Measurements from ENCODE around the gene TTYH2.
A peak's percentile ranks its signal among the peaks of the same experiment; 100 is the strongest.
"Not testable (repeated sequence)": the region's sequence is repeated elsewhere in the genome, so short reads cannot be mapped to it uniquely, and the experiment has no call there.

TTYH2 gene, protein sequence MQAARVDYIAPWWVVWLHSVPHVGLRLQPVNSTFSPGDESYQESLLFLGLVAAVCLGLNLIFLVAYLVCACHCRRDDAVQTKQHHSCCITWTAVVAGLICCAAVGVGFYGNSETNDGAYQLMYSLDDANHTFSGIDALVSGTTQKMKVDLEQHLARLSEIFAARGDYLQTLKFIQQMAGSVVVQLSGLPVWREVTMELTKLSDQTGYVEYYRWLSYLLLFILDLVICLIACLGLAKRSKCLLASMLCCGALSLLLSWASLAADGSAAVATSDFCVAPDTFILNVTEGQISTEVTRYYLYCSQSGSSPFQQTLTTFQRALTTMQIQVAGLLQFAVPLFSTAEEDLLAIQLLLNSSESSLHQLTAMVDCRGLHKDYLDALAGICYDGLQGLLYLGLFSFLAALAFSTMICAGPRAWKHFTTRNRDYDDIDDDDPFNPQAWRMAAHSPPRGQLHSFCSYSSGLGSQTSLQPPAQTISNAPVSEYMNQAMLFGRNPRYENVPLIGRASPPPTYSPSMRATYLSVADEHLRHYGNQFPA

DNA sequence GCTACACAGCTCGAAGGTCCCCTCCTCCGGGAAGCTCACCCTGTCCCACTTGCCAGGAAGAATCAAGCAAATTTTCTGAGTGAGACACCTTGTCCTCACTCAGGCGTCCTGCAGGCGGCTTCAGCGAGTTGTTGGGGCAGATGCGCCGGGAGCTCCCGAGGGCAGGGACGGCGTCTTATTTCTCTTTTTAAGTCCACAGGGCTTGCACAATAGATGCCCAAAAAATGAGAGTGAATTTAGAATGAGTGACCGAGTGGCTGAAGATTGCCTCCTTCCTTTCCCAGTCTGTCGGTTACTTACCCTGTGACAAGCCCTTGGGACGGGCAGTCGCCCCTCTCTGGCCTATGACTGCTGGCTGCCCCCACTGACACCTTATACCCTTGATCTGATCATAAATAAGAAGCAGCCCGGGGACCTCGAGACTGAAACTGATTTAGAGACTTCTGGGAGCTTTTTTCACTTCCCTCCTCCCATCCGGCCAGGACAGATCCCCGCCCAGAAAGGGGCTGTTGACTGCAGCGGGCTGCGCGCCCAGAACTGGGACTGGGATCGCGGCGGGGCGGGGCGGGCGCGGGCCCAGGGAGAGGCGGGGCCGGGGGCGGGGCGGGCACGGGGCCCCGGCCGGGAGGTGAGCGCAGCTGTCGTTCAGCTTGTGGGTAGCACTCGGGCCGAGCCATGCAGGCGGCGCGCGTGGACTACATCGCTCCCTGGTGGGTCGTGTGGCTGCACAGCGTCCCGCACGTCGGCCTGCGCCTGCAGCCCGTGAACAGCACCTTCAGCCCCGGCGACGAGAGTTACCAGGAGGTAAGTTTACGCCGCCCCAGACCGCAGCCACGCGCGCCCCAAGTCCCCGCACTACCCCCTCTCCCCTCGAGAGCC is at the start of gene TTYH2:
TSS of gene TTYH2 (plus strand) at position 659 of the 879 bp plus-strand sequence. CDS start at position 676, 17 bp downstream.
- DNase-seq, result peak; percentile 76

DNA sequence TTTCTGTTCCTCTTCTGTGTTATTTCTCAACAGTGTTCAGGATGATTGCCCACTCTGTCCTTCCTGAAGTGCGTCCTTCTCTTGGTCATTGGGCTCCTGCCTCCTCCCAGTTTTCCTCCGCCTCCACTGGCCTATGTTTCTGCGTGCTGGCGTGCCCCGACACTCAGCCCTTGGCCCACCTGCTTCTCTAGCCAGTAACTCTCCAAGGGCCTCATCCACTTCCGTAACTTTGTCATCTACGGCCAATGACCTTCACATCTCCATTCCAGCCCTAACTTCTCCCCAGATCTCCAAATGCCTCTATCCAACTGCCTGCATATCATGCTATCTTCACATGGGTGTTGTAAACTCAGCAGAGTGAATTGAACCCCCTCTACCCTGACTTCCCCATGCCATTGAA is 49.5 kb upstream of the TTYH2 start:
- no peak for DNase-seq

DNA sequence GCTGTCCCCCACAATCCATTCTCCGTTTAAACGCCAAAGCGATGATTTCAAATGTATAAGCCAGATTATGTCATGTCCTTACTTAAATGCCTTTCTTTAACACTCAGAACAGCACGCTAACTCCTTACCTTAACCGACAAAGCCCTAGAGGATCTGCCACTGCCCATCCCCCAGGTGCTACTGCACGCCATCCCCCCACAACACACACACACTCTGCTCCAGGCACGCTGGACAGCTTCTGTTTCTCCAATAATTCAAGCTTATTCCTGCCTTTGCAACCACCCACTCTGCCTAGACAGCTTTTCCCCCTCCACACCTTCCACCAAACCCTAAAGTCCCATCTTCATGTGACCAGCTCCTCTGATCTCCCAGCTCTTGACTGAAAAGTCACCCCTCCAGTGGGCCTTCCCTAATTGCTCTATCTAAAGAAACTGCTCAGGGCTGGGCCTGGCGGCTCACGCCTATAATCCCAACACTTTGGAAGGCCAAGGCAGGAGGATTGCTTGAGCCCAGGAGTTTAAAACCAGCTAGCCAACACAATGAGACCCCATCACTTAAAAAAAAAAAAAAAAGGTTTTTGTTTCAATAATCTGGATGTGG is 48.8 kb upstream of the TTYH2 start:
- DNase-seq, result no peak

DNA sequence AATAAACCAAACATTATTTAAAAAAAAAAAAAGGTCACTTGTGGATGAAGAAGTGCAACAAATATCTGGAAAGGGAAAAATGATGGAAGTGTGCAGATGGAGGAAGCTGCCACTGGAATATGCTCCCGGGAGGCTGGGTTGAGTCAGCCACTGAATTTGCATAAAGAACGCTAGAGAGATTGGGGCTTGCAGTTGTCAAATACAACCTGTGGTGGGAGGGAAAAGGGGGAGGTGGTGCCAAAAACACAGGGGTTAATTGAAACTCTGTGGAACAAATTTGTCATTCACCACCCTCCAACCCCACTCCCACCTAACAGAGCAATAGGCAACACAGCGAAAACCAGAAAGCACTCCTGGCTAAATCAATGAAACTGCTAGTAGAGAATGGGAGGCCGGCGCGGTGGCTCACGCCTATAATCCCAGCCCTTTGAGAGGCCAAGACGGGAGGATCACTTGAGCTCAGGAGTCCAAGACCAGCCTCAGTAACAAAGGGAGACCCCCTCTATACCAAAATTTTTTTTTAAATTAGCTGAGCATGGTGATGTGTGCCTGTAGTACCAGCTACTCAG is 47.5 kb upstream of the TTYH2 start:
- no peak for DNase-seq

DNA sequence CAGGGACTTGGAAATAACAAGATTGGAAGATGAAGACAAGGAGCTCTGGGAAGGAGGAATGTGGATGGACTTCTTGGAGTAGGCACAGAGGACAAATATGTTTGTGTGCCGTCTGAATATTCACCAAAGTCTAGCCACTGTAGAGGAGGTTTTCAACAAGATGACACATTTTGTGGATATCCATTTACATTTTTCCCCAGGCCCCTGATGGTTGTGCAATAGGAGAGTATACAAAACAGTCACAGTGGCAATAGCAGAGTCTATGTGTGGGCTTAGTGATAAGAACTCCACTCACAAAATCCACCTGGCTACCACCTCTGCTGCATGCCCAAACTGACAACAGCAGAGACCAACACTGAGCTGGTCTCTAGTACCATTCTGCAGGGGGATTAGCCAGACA is 42.4 kb upstream of the TTYH2 start:
- no peak for DNase-seq

DNA sequence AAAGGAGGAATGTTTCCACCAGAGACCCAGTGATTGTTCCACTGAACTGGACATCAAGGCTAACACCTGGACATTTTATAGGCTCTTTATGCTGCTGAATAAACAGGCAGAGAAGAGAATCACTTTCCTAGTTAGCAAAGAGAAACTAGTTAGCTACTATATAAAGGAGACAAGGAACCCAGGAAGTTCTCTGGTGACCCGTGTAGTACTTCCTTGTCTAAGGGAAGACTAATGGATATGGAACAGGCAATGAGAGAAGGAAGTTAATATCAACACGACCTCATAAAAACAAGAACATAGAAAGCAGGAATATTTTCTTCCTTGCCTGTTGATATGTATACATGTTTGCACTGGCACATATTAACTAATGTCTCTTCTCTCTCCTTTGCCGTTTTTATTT is 40.7 kb upstream of the TTYH2 start:
- DNase-seq, result no peak

DNA sequence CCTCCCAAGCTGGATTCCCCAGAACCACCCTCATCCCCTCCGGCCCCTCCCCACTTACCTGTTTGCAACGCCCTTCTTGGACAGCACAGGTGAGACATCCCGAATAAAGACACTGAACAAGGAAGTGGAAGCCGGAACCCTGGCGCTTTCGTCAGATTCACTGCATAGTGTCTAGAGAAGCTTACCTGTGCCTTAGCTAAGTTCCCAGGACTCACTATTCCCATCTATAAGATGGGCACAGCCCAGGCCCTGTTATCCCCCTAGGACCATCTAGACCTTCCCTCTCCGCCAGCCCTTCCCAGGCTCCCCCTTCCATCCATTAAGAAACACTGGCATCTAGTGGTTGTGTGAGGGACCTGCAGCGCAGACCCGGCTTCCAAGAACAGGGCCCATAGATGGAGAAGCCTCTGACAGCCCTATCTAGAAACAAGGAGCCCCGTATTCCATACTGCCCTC is 36.8 kb upstream of the TTYH2 start:
- peak; percentile 65 for DNase-seq

DNA sequence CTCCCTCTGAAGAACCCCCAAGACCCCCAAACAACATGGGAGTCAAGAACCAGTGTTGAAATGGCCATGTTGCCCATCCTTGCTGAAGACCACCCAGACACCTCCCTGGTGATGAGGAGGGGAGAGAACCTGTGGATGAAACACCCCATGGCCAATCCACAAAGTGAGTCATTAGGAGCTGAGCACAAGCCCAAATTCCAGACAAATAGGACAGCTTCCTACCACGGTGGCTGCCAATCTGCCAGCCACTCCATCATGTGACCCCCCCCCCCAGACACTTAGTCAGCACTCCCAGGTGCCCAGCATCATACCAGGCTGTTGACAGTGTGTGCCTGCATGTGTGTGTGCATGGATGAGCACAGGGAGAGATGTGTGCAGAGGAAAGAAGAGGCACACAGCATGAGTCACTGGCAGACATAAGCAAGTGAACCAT is 36.3 kb upstream of the TTYH2 start:
- DNase-seq, result no peak

DNA sequence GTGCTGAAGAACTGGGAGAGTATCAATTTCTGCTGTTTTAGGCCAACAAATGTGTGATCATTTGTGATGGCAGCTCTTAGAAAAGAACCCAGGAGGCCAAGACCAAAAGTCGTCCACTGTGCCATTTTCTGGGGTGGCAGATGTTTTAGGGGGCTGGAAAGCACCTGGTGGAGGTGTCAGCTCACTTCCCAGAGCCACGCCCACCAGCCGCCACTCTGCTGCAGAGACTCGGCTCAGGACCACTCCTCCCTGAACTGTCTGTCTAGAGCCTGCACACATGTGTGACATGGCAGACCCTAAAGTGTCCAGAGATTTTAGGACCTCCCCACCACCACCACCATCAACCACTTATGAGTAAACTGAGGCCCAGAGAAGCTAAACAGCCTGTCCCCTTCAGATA is 33.8 kb upstream of the TTYH2 start:
- no peak for DNase-seq

DNA sequence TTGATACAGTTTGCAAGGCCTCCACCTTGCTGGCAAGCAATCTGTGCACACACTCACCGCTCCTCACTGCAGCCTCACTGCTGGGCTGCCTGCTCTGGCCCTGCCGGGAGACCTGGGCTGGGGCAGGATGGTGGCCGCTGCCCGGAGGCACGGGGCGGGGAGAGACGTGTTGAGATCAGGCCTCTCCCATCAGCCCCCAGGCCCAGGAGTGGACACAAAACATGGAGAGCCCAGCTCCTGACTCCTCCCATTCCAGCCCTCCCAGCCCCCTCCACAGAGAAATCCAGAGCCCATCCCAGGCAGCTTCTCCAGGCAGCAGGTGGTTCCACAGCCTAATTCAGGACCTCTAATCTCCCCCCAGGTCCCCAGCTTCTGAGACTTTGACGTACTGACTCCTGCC is 33.0 kb upstream of the TTYH2 start:
- DNase-seq, result no peak

DNA sequence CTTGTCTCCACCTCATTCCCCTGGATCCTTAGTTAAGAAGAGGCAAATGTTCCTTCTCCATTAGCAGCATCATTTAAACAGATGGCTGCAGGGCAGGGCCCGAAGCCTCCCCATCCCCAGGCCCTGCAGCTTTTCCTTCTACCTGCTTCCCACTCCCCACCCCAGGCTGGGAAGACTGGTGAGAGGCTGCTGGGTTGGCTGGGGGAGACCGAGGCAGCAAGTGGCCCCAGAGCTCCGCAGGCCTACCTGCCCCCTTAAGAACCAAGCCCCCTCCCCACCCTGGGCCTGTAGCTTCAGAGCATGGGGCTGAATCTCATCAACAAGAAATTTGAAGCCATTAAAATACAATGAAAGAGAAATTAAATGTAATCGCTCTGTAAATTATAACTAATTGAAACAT is 32.0 kb upstream of the TTYH2 start:
- no peak for DNase-seq

DNA sequence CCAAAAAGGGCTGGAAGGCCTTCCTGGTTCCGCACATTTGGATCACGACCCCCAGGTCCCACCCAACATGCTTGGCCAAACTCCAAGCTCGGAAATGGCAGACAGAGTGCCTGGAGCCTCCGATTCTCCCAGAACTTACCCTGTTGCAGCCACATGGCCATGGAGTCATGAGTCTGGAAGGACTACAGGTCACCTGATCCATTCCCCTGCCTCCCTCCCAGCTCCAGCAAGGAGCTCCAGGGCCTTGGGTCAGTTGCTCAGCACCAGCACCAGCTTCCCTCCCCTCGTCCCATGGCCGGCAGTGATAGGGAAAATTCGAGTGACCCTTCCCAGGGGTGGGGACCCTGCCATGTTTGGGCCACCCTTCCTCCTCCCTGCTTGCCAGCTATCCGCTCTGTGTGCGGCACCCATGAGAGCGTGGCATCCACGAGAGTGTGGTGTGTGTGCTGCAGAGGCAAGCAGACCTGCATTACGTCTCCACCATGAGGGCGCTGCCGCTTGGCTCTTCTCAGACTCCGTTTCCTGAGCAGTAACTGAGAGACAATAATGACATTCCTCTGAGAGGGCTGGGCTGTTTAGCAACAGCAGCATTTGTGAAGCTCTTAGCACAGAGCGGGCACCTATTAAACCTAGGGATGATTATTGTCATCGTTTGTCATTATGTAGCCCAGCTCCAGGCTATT is 31.2 kb upstream of the TTYH2 start:
- no peak for DNase-seq

DNA sequence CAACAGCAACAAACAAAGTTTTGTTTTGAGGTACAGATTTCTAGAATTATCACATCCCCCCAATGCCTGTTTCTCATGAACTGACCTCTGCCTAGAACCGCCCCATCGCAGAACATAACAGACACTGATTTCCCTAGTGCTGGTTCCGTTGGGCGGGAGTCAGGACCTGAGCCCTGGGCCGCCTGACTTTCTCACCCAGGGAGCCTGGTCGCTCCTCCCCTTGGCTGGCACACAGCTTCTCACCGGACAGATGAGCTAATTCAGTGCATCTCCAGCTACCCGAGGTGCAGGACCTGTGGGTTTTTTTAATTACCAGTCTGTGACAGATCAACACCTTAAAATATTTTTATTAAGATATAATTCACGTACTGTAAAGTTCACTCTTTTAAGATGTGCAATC is 30.0 kb upstream of the TTYH2 start:
- no peak for DNase-seq

DNA sequence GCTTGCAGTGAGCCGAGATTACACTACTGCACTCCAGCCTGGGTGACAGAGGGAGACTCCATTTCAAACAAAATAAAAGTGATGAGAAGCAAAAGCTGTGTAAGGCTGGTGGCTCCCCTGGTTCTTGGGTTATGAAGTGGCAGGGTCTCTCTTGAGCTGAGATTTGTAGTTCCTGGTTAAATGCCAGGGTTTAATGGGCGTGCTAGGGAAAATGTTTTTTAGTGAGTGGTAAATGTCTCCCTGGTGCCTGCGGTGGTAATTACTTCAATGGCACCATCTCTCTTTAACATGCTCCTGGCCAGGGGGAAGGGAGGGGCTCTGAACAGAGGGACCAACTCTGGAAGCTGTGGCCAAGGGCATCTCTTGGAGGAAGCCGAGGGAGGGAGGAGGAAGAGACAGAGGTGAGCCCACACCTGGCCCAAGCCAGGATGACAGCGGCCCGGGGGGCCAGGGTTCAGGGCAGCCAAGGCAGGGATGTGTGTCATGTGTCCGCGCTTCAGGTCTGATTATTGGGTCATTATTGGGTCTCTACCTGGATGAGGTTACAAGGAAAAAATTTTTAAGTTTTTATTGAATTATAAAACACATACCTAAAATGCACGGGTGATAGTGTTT is 27.7 kb upstream of the TTYH2 start:
- DNase-seq, result no peak

DNA sequence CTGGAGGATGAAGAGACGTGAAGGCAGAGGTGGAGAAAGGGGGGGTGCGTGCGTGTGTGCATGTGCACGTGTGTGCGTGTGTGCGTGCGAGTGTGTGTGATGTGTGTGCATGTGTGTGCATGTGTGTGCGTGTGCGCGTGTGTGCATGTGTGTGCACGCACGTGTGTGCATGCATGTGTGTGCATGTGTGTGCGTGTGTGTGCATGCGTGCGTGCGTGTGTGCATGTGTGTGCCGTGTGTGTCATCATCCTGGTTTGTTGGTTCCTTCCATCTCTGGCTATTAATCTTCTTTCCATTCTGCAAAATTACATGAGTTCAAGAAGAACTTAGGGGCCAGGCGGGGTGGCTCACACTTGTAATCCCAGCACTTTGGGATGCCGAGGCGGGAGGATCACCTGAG is 26.9 kb upstream of the TTYH2 start:
- no peak for DNase-seq

DNA sequence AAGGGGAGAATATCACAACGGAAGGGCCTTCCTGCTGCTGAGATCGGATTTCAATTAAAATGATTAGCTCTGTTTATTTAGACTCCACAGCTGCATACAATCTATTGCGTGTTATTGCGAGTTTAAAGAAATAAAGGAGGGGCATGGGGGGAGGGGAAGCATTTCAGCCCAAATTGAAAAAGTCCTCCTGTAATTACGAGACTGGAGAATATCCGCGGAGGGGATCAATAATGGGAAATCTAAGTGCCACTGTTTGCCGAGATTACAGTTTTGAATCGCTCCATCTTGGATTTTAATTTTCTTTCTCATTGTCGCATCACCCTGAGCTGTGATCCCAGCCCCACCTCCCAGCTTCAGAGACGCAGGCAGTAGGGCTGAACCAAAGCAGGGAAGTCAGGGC is 25.6 kb upstream of the TTYH2 start:
- DNase-seq, result peak; percentile 47

DNA sequence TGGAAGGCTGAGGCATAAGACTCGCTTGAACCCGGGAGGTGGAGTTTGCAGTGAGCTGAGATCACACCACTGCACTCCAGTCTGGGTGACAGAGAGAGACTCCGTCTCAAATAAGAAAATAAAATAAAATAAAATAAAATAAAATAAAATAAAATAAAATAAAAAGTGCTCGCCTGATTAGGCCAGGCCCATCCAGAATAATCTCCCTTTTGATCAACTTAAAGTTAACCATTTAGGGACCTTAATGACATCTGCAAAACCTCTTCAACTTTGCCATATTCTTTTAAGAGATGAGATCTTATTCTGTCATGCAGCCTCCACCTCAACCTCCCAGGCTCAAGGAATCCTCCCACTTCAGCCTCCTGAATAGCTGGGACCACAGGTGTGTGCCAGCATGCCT is 24.7 kb upstream of the TTYH2 start:
- DNase-seq, result not testable (repeated sequence)

DNA sequence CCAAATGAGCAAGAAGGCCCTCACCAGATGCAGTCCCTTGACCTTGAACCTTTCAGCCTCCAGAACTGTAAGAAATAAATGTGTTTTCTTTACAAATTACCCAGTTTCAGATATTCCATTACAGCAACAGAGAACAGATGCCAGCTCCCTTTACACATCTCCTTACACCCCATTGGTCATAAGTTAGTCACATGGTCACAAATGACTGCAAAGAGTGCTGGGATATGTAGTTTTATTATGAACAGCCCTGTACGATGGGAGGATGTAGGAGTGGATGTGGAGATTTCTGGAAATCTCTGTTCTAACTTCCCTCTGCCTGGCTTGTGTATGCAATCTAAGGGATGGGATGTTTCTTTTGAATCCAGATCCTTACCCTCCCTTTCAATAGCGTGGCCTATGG is 23.2 kb upstream of the TTYH2 start:
- DNase-seq, result peak; percentile 62

DNA sequence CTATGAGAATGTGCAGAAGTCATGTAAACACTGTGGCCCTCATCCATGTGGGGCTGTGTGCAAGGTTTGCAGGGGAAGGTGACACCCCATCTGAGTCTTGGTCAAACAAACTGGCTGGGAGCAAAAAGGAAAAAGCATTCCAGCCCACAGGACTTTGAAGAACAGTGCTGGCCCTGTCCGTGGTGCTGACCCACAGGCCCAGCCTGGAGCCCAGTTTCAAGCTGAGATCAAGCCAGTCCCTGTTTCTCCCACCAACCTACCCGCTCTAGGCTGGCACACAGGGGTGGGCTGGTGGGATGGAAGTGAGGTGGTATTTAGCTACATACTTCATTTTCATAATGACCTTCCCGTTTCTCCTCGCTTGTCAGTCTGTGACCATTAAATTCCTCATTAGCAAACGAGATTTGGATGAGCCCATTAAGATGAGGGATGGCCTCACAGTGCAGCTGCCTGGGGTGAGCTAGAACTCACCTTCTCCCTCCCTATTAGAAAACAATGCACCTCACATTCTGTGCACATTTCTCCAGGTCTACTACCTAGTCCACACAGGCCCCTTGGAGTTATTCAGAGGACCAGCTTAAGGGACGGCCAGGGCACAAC is 22.5 kb upstream of the TTYH2 start:
- no peak for DNase-seq

DNA sequence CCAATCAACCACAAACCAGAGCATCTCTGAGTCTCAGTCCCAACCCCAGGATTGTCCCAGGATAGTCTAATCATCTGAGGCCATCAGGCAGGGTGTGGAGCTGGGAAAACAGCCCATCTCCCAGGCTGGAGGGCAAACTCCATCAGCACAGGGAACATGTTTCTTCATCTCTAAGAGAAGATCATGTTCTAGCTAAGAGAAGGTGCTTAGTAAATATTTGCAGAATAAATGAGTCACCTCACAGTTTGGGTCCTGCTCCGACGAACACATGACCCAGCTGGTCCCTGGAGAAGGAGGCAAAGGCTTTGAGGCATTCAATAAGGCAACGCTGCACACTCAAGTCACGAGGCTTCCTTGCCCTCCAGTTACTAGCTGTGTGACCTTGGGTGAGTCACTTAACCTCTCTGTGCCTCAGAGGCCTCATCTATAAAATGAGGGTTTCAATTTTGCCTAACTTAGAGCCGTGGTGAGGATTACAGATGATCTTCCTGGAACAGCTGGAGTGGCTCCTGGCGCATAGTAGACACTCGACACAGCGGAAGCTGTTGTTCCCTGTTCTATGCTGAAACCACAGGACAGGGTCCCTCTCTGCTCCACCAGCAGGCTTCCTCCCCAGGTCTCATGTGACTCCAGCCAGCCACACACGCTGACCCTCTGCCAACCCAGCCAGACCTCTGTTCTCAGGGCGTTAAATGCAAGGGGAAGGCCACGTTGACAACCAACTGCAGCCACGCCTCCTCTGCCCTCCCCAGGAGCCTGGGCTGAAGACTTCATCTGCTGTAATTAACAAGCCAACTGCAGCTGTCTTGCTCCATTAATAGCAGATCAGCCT is 20.2 kb upstream of the TTYH2 start:
- peak; percentile 89 for DNase-seq

DNA sequence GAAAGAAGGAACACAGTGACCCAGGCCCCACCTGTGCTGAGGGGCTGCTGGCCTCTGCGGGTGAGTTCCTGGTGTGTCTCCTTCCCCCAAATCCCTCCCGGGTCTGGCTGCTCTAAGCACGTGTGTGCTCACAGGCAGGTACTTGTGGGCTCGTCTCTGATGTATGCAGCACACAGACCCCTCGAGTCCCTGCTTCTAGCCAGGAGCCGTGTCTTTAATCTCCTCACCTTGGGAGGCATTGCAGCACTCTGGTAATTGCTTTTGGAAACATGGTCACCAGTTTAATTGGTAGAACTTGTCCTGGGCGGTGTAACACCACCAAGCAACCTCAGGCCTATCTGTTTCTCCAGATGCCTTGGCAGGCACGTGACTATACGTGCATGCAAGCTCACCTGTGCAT is 18.7 kb upstream of the TTYH2 start:
- no peak for DNase-seq
